AG04449 (cell line): Measurements from ENCODE around the gene TSPEAR.
"Not testable (repeated sequence)": the region's sequence is repeated elsewhere in the genome, so short reads cannot be mapped to it uniquely, and the experiment has no call there.

Experiments
- CTCF ChIA-PET: fragments of 350-600 bp; formaldehyde crosslinking; extraction: SDS; loops from one replicate; lab custom pipeline; 2021; ENCODE audit warnings: antibody characterized with exemption; lab: Yijun Ruan, JAX
- POLR2A ChIA-PET: fragments of 400-600, 350-600 bp; formaldehyde crosslinking; extraction: SDS; loops from one replicate; lab custom pipeline; 2020; ENCODE audit warnings: antibody characterized with exemption, inconsistent platforms; lab: Yijun Ruan, JAX
- DNase-seq: peaks from one replicate; pipeline ENCODE4 v3.0.0-alpha.2; 2010; ENCODE audit warnings: low read depth, low spot score
- H3K4me3 ChIP-seq: 2 replicates; pipeline ENCODE4 v1.5.1; 2011; ENCODE audit warnings: low read depth, mild to moderate bottlenecking, control low read depth, low read length
- CTCF ChIP-seq: IDR thresholded peaks from one replicate; pipeline ENCODE4 v1.5.1; 2011; ENCODE audit warnings: mild to moderate bottlenecking, moderate library complexity, low read length, control low read depth, inconsistent platforms; ENCODE audit not compliant: insufficient read depth; ENCODE audit errors: missing control alignments

The TSPEAR gene

GRCh38 chr21:44700101-44701022 is 11.0 kb downstream of the TSPEAR start:
- DNase-seq: no peak
- CTCF ChIA-PET: no interaction called here
- TF ChIP-seq CTCF: no peak
- POLR2A ChIA-PET: no interaction called here
- H3K4me3 ChIP-seq: no peak overlapping the region

- H3K4me3 ChIP-seq: no peak overlapping the region
- POLR2A ChIA-PET: no interaction called here
- no peak for DNase-seq
- no peak for TF ChIP-seq CTCF
- CTCF ChIA-PET: no interaction called here
Measured at GRCh38 chr21:44699502-44700001, 11.8 kb downstream of the TSPEAR start.

DNA sequence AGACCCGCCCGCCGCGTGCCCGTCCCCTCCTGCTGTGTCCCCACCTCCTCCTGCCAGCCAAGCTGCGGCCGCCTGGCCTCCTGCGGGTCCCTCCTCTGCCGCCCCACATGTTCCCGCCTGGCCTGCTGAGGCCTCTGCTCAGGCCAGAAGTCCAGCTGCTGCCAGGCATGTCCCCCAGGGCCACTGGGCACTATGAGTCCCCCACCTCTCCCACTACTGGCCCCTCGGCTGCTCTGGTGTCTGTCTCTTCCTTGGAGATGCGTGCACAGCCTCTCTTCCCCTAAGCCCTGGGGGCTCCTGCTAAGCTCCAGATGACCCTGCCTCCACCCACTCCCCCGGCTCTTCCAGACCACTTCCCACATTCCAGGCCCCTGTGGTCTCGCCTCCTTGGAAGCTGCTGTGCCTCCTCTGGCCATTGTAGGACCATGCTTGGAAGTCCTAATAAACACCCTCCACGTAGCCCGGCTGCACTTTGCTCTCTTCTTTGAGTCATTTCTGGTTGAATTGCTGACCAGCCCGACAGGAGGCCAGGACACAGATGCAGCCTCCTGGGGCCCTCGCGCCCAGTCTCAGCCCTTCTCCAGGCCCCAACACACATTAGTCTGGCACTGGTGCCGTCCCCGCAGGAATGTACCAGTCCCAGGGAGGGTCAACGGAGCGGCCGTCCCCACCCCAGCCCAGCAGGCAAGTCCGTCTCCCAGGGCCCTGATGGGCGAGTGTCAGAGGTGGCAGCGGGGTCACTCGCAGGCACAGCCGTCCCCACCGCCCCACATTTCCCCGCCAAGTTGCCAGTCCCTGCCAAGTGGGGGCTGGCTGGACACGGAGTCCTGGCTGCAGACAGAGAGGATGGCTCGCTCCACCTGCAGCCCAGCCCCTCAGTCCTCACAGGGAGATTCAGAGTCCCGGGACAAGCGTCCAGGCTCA is 13.3 kb downstream of the TSPEAR start:
- no peak for DNase-seq
- ChIA-PET CTCF (no interaction called here), POLR2A (no interaction called here)
- no peak overlapping the region for H3K4me3 ChIP-seq
- TF ChIP-seq CTCF: no peak

GRCh38 chr21:44697172-44697810 is 14.1 kb downstream of the TSPEAR start, which contains the start of gene KRTAP10-12:
Gene KRTAP10-12, plus strand, starts transcription at chr21:44697172. Its CDS starts 30 bp downstream, at chr21:44697202.
- DNase-seq, CTCF ChIA-PET, POLR2A ChIA-PET, H3K4me3 ChIP-seq: not testable (repeated sequence)

GRCh38 chr21:44696572-44696971 is 14.8 kb downstream of the TSPEAR start:
- ChIA-PET CTCF (no interaction called here), POLR2A (no interaction called here)
- DNase-seq: no peak
- H3K4me3 ChIP-seq: no peak overlapping the region
- no peak for TF ChIP-seq CTCF

DNA sequence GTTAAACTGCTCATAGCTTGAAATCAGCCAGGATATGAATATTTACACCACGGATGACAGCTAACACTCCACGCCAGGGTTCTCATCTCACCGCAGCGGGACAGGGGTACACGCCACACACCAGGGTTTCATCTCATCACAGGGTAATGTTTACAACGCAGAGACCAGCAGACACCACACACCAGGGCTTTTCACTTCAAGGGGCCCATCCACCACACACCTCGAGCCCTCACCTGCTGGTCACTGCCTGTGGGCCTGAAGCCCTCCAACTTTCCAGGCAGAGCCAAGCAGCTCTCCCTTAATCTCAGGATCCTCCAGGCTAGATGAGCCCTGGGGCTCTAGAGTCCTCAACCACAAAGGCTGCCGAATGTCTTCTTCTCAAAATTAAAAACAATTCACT is 15.7 kb downstream of the TSPEAR start:
- CTCF ChIA-PET: interaction anchor here (0.9 kb wide), 1 partner anchor 13 kb away, joined by 3 read pairs; the partner anchor contains the start of gene KRTAP12-1
- DNase-seq: no peak
- H3K4me3 ChIP-seq: no peak overlapping the region
- POLR2A ChIA-PET: no interaction called here
- TF ChIP-seq CTCF: no peak
